ENCODE data around the gene CGN.
A peak's percentile ranks its signal among the peaks of the same experiment; 100 is the strongest.

CGN gene

GRCh38 chr1:151476083-151476482 is 35.1 kb upstream of the CGN start:
- DNase-seq (ENCODE audit: low read depth), result no peak
- no peak overlapping the region for H3K4me3 ChIP-seq (ENCODE audit: low read depth, low read length)
- TF ChIP-seq CTCF (conservative IDR thresholded peaks at IDR 0.05; ENCODE audit: low read depth, low read length), result no peak

- H3K4me3 ChIP-seq (ENCODE audit: low read depth, low read length), result no peak overlapping the region
- DNase-seq (ENCODE audit: low read depth), result no peak
- no peak for TF ChIP-seq CTCF (conservative IDR thresholded peaks at IDR 0.05; ENCODE audit: low read depth, low read length)
Observed at GRCh38 chr1:151477066-151477465, 34.1 kb upstream of the CGN start.

GRCh38 chr1:151478140-151478812 is 32.9 kb upstream of the CGN start:
- DNase-seq (ENCODE audit: low read depth), result no peak
- TF ChIP-seq CTCF (conservative IDR thresholded peaks at IDR 0.05; ENCODE audit: low read depth, low read length), result no peak
- no peak overlapping the region for H3K4me3 ChIP-seq (ENCODE audit: low read depth, low read length)

GRCh38 chr1:151478923-151479322 is 32.3 kb upstream of the CGN start:
- DNase-seq (ENCODE audit: low read depth), result peak; percentile 42
- H3K4me3 ChIP-seq (ENCODE audit: low read depth, low read length), result no peak overlapping the region
- TF ChIP-seq CTCF (conservative IDR thresholded peaks at IDR 0.05; ENCODE audit: low read depth, low read length), result no peak

- H3K4me3 ChIP-seq (ENCODE audit: low read depth, low read length), result no peak overlapping the region
- no peak for TF ChIP-seq CTCF (conservative IDR thresholded peaks at IDR 0.05; ENCODE audit: low read depth, low read length)
- no peak for DNase-seq (ENCODE audit: low read depth)
Observed at GRCh38 chr1:151479462-151479861, 31.7 kb upstream of the CGN start.

- TF ChIP-seq CTCF (conservative IDR thresholded peaks at IDR 0.05; ENCODE audit: low read depth, low read length), result no peak
- DNase-seq (ENCODE audit: low read depth), result no peak
Observed at GRCh38 chr1:151482017-151482416, 29.2 kb upstream of the CGN start.

GRCh38 chr1:151485685-151486255 is 25.4 kb upstream of the CGN start:
- peak; percentile 9 for TF ChIP-seq CTCF (conservative IDR thresholded peaks at IDR 0.05; ENCODE audit: low read depth, low read length)
- DNase-seq (ENCODE audit: low read depth), result peak; percentile 23
- no peak overlapping the region for H3K4me3 ChIP-seq (ENCODE audit: low read depth, low read length)

More at GRCh38 chr1:151482017-151482416, 29.2 kb upstream of the CGN start:
- no peak overlapping the region for H3K4me3 ChIP-seq (ENCODE audit: low read depth, low read length)

Measured in choroid plexus epithelial cell (primary cell).